GM23338 (cell line): ENCODE results near the gene FGGY. TPM values are rescaled to one million over a fixed set of nuclear protein-coding genes. Genes with fewer than 3 reads are reported as not detected.

ENCODE experiments used
- ATAC-seq: fragments of 200-7000 bp; cut with Tn5 transposase; 3 replicates; pipeline ENCODE4 v1.9.1; 2020
- DNase-seq: peaks from one replicate; pipeline ENCODE4 v3.0.0-alpha.2; 2015; ENCODE audit warnings: low spot score
- H2AFZ ChIP-seq: fragments of 200-600 bp; sonication (generic); 2 replicates; pipeline ENCODE4 v1.8.0; 2016; ENCODE audit warnings: antibody characterized with exemption, mild to moderate bottlenecking, moderate library complexity
- H3F3A ChIP-seq: fragments of 200-600 bp; sonication (generic); replicated peaks from 2 replicates; pipeline ENCODE4 v1.8.0; 2017; ENCODE audit warnings: antibody characterized with exemption, mixed run types, low read depth
- H3K27ac ChIP-seq: fragments of 200-600 bp; sonication (generic); 2 replicates; pipeline ENCODE4 v1.6.1; 2016; ENCODE audit warnings: low read depth
- H3K27me3 ChIP-seq: fragments of 200-600 bp; sonication (generic); 2 replicates; pipeline ENCODE4 v1.8.0; 2016; ENCODE audit warnings: mild to moderate bottlenecking, mixed run types, moderate library complexity; ENCODE audit not compliant: insufficient read depth
- H3K36me3 ChIP-seq: fragments of 200-600 bp; sonication (generic); 2 replicates; pipeline ENCODE4 v1.8.0; 2016; ENCODE audit warnings: mild to moderate bottlenecking; ENCODE audit not compliant: insufficient read depth
- H3K4me1 ChIP-seq: fragments of 200-600 bp; sonication (generic); 2 replicates; pipeline ENCODE4 v1.8.0; 2016; ENCODE audit warnings: mild to moderate bottlenecking, moderate library complexity; ENCODE audit not compliant: insufficient read depth
- H3K4me2 ChIP-seq: fragments of 200-600 bp; sonication (generic); 2 replicates; pipeline ENCODE4 v1.7.1; 2017; ENCODE audit warnings: mixed run types
- H3K4me3 ChIP-seq: fragments of 200-600 bp; sonication (generic); 2 replicates; pipeline ENCODE4 v1.6.1; 2016; ENCODE audit warnings: mixed run types
- H3K79me2 ChIP-seq: fragments of 200-600 bp; sonication (generic); replicated peaks from 2 replicates; pipeline ENCODE4 v1.8.0; 2017; ENCODE audit warnings: mild to moderate bottlenecking; ENCODE audit not compliant: insufficient read depth
- H3K9me2 ChIP-seq: fragments of 200-600 bp; sonication (generic); 2 replicates; pipeline ENCODE4 v1.8.0; 2017; ENCODE audit not compliant: insufficient read depth
- H4K20me1 ChIP-seq: fragments of 200-600 bp; sonication (generic); replicated peaks from 2 replicates; pipeline ENCODE4 v1.8.0; 2017; ENCODE audit warnings: mild to moderate bottlenecking; ENCODE audit not compliant: insufficient read depth
- H3K27ac Mint-ChIP-seq: 2 replicates; pipeline ENCODE4 v1.8.0; 2020; ENCODE audit warnings: inconsistent platforms, mild to moderate bottlenecking, moderate library complexity, mixed read lengths
- H3K27me3 Mint-ChIP-seq: 3 replicates; pipeline ENCODE4 v1.8.0; 2022; ENCODE audit warnings: low read depth, mild to moderate bottlenecking, moderate library complexity, mixed read lengths, inconsistent platforms; ENCODE audit not compliant: insufficient read depth, poor library complexity
- H3K36me3 Mint-ChIP-seq: 3 replicates; pipeline ENCODE4 v1.8.0; 2021; ENCODE audit warnings: low read depth, mild to moderate bottlenecking, inconsistent platforms, moderate library complexity, mixed read lengths
- H3K4me1 Mint-ChIP-seq: 3 replicates; pipeline ENCODE4 v1.8.0; 2020; ENCODE audit warnings: mild to moderate bottlenecking, inconsistent platforms, mixed read lengths
- H3K4me3 Mint-ChIP-seq: 3 replicates; pipeline ENCODE4 v1.8.0; 2021; ENCODE audit warnings: moderate library complexity, mild to moderate bottlenecking, inconsistent platforms, mixed read lengths
- H3K9me3 Mint-ChIP-seq: 3 replicates; pipeline ENCODE4 v1.8.0; 2020; ENCODE audit warnings: moderate library complexity, mild to moderate bottlenecking, inconsistent platforms, mixed read lengths
- CREB1 ChIP-seq: fragments of 250-450 bp; sonication (Bioruptor Pico); IDR thresholded peaks from 2 replicates; pipeline ENCODE4 v1.5.0; 2020; ENCODE audit warnings: low read depth, mild to moderate bottlenecking, moderate library complexity
- CTCF ChIP-seq, 2 experiments: fragments of 200-600 bp in 1 of 2; sonication (generic) in 1 of 2; conservative IDR thresholded peaks; 2 replicates each; pipeline versions ENCODE4 v1.5.1 to v1.6.1; 2016 to 2017; ENCODE audit warnings: antibody characterized with exemption in 2 of 2, low read depth in 2 of 2, mild to moderate bottlenecking in 2 of 2, moderate library complexity in 1 of 2
- ETS1 ChIP-seq: IDR thresholded peaks from 2 replicates; pipeline ENCODE4 v1.6.1; 2016; ENCODE audit warnings: antibody characterized with exemption
- EZH2 ChIP-seq: fragments of 200-600 bp; sonication (generic); IDR thresholded peaks from one replicate; pipeline ENCODE4 v1.8.0; 2017; ENCODE audit warnings: antibody characterized with exemption, mild to moderate bottlenecking, low read depth; ENCODE audit not compliant: unreplicated experiment
- EZH2phosphoT487 ChIP-seq: fragments of 200-600 bp; sonication (generic); IDR thresholded peaks from one replicate; pipeline ENCODE4 v1.8.1; 2018; ENCODE audit warnings: antibody characterized with exemption; ENCODE audit not compliant: unreplicated experiment
- JUNB ChIP-seq: IDR thresholded peaks from one replicate; pipeline ENCODE4 v1.6.1; 2016; ENCODE audit warnings: antibody characterized with exemption; ENCODE audit not compliant: unreplicated experiment
- NANOG ChIP-seq: IDR thresholded peaks from 2 replicates; pipeline ENCODE4 v1.6.1; 2016; ENCODE audit warnings: antibody characterized with exemption, borderline replicate concordance
- POLR2AphosphoS5 ChIP-seq: IDR thresholded peaks from 2 replicates; pipeline ENCODE4 v1.6.1; 2016; ENCODE audit warnings: antibody characterized with exemption, low read depth
- REST ChIP-seq: IDR thresholded peaks from one replicate; pipeline ENCODE4 v1.6.1; 2018; ENCODE audit warnings: antibody characterized with exemption; ENCODE audit not compliant: unreplicated experiment
- STAT1 ChIP-seq: IDR thresholded peaks from one replicate; pipeline ENCODE4 v1.6.1; 2016; ENCODE audit warnings: antibody characterized with exemption; ENCODE audit not compliant: unreplicated experiment
- ZNF114 ChIP-seq: fragments of 250-450 bp; sonication (Bioruptor Pico); IDR thresholded peaks from 2 replicates; pipeline ENCODE4 v1.5.0; 2020; ENCODE audit warnings: mild to moderate bottlenecking, moderate library complexity
- ZNF331 ChIP-seq: fragments of 250-450 bp; sonication (Bioruptor Pico); IDR thresholded peaks from 2 replicates; pipeline ENCODE4 v1.5.0; 2020; ENCODE audit warnings: low read depth, mild to moderate bottlenecking, moderate library complexity
- ZNF462 ChIP-seq: fragments of 250-450 bp; sonication (Bioruptor Pico); IDR thresholded peaks from 2 replicates; pipeline ENCODE4 v1.5.0; 2020; ENCODE audit warnings: mild to moderate bottlenecking, moderate library complexity
- polyA plus RNA-seq: library from polyadenylated mRNA; unstranded; fragments of >200 nt; fragmentation: Nextera tagmentation; extraction: Ambion mirVana; gene quantifications from 2 replicates; pipeline ENCODE4 v1.2.1, GENCODE V29; 2016
- total RNA-seq: library from RNA; depleted of rRNA; stranded (reverse); fragments of >200 nt; shearing (Covaris generic); gene quantifications from 2 replicates; pipeline ENCODE4 v1.2.3, GENCODE V29; 2014

FGGY gene
- total and polyA plus RNA-seq, 2 experiments from 2014 or later = 10.9 to 21.4 TPM

- no peaks in the 10 kb centered on the region for H3F3A ChIP-seq
- no peak overlapping the region for H2AFZ ChIP-seq
- H3K4me3 Mint-ChIP-seq = no peak overlapping the region
- H3K27me3 Mint-ChIP-seq = peaks cover under 1% of the 10 kb centered on the region
- no peaks in the 10 kb centered on the region for H3K79me2 ChIP-seq
- no peaks in the 10 kb centered on the region for H3K4me1 Mint-ChIP-seq
- no peak overlapping the region for H3K27ac Mint-ChIP-seq
- no peaks in the 10 kb centered on the region for H3K4me1 ChIP-seq
- no peak overlapping the region for H3K4me3 ChIP-seq
- H3K9me3 Mint-ChIP-seq = peaks cover 6% of the 10 kb centered on the region; the same call in 2 of the 3 replicates
- no peak overlapping the region for H3K27ac ChIP-seq
- H3K36me3 Mint-ChIP-seq = peaks cover 16% of the 10 kb centered on the region
- H3K27me3 ChIP-seq = no peaks in the 10 kb centered on the region
- DNase-seq = no peak
- no peak overlapping the region for H3K4me2 ChIP-seq
- ATAC-seq = no peak
- peaks cover 11% of the 10 kb centered on the region for H3K9me2 ChIP-seq
- no peaks in the 10 kb centered on the region for H3K36me3 ChIP-seq
- TF ChIP-seq EZH2phosphoT487 = no peak
- TF ChIP-seq JUNB = no peak
- TF ChIP-seq REST = no peak
- TF ChIP-seq EZH2 = no peak
- TF ChIP-seq NANOG = no peak
- no peak for TF ChIP-seq CTCF (conservative IDR thresholded peaks at IDR 0.05; ENCODE audit: low read depth in 2 of 2)
- no peak for TF ChIP-seq ZNF462 (CRISPR knock-in tag)
- TF ChIP-seq ZNF331 (CRISPR knock-in tag) = no peak
- no peak for TF ChIP-seq CREB1 (CRISPR knock-in tag)
- no peak for TF ChIP-seq ETS1
- TF ChIP-seq POLR2AphosphoS5 = no peak
- no peak for TF ChIP-seq STAT1
- no peak for TF ChIP-seq ZNF114
- H4K20me1 ChIP-seq = no peaks in the 10 kb centered on the region
Observed at GRCh38 chr1:59377350-59377904, 80.5 kb downstream of the FGGY start.
